ENCODE measurements around the gene LRP1B. TPM values are rescaled to one million over a fixed set of nuclear protein-coding genes. Genes with fewer than 3 reads are reported as not detected.

Gene LRP1B
- total RNA-seq, 2 donors from 2014 or later: 0.52 to 3.0 TPM

DNA sequence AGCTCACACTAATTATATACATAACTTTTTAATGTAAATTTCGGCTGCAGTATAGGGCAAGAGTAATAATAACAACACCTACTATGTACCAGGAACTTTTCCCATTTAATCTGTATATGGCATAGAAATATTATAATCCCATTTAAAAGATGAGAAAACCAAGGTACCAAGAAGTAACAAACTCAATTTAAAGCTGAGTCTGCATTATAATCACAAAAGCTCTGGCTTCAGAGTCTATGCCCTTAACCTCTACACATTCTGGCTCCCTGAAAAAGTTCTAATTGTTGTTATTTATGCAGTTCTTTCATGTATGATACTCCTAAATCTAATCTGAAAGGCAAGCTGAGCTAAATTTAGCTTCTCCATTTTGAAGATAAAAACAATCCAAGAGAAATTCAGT lies 1675.5 kb downstream of the LRP1B start:
- Histone ChIP-seq H3K27me3 (no peaks in the 10 kb centered on the region), H3K36me3 (replicated peaks in 1 of 2; ENCODE audit: insufficient read depth in 1 of 2, low read depth in 2 of 2) (no peaks in the 10 kb centered on the region), H3K4me1 (peaks cover 4% of the 10 kb centered on the region), H3K27ac (no peak overlapping the region), H3K9me3 (no peaks in the 10 kb centered on the region), H3K4me3 (no peak overlapping the region)
- ATAC-seq: no peak
- intact Hi-C loops (cut with DNase I): no loop called here
- WGBS, 2 donors: 86 to 96% methylated on average over 1 of the region's 1 CpG
- DNase-seq: no peak
- TF ChIP-seq CTCF (IDR thresholded peaks at IDR 0.05) (no peak), POLR2A (IDR thresholded peaks at IDR 0.05) (no peak)

GRCh38 chr2:140454717-140455116 lies 1676.1 kb downstream of the LRP1B start:
- Histone ChIP-seq H3K4me3 (no peak overlapping the region), H3K36me3 (replicated peaks in 1 of 2; ENCODE audit: insufficient read depth in 1 of 2, low read depth in 2 of 2) (no peaks in the 10 kb centered on the region), H3K9me3 (no peaks in the 10 kb centered on the region), H3K27me3 (no peaks in the 10 kb centered on the region), H3K27ac (no peak overlapping the region), H3K4me1 (peaks cover 4% of the 10 kb centered on the region)
- intact Hi-C loops (cut with DNase I): no loop called here
- WGBS, 2 donors: 88 to 89% methylated on average over 3 of the region's 3 CpGs
- TF ChIP-seq CTCF (IDR thresholded peaks at IDR 0.05): no peak
- no peak for TF ChIP-seq POLR2A (IDR thresholded peaks at IDR 0.05)
- DNase-seq (no peak), ATAC-seq (no peak)

- Histone ChIP-seq H3K27ac (no peak overlapping the region), H3K4me3 (no peak overlapping the region), H3K9me3 (no peaks in the 10 kb centered on the region), H3K4me1 (peaks cover 4% of the 10 kb centered on the region), H3K27me3 (no peaks in the 10 kb centered on the region), H3K36me3 (replicated peaks in 1 of 2; ENCODE audit: insufficient read depth in 1 of 2, low read depth in 2 of 2) (no peaks in the 10 kb centered on the region)
- no peak for DNase-seq
- intact Hi-C loops (cut with DNase I): no loop called here
- ATAC-seq: no peak
- TF ChIP-seq CTCF (IDR thresholded peaks at IDR 0.05) (no peak), POLR2A (IDR thresholded peaks at IDR 0.05) (no peak)
These were observed 1679.5 kb downstream of the LRP1B start for GRCh38 chr2:140451324-140451723.

DNA sequence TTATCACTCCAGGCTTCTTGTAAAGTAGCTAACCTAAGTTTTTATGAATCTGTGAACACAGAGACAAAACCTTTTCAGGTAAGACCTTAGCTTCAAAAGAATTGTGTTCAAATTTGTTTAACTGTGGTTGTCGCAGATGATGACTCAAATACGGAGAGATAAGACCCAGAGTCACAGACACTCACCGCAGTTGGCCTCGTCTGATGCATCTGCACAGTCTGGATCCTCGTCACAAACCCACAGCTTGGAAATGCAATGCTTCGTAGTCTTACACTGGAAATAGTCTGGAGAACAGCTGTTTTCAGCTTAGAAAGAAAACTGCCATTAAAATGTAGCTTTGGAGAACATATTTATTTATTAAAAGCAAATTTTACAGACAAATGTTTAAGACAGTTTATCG lies 1688.5 kb downstream of the LRP1B start:
- DNase-seq (no peak), ATAC-seq (no peak)
- no peak overlapping the region for H3K27ac ChIP-seq
- H3K4me3 ChIP-seq: no peak overlapping the region
- intact Hi-C loops (cut with DNase I): no loop called here
- H3K36me3 ChIP-seq (replicated peaks in 1 of 2; ENCODE audit: insufficient read depth in 1 of 2, low read depth in 2 of 2): no peaks in the 10 kb centered on the region
- 58 to 68% methylated on average over 7 of the region's 7 CpGs for WGBS, 2 donors
- H3K4me1 ChIP-seq: no peaks in the 10 kb centered on the region
- no peaks in the 10 kb centered on the region for H3K9me3 ChIP-seq
- TF ChIP-seq POLR2A (IDR thresholded peaks at IDR 0.05) (no peak), CTCF (IDR thresholded peaks at IDR 0.05) (no peak)
- no peaks in the 10 kb centered on the region for H3K27me3 ChIP-seq

GRCh38 chr2:140440815-140441214 lies 1690.0 kb downstream of the LRP1B start:
- ATAC-seq: no peak
- WGBS, 2 donors: 18 to 24% methylated on average over 2 of the region's 2 CpGs

More at GRCh38 chr2:140440815-140441214, 1690.0 kb downstream of the LRP1B start:
- no peak overlapping the region for H3K27ac ChIP-seq
- H3K9me3 ChIP-seq: no peaks in the 10 kb centered on the region
- H3K4me1 ChIP-seq: no peaks in the 10 kb centered on the region
- H3K36me3 ChIP-seq (replicated peaks in 1 of 2; ENCODE audit: insufficient read depth in 1 of 2, low read depth in 2 of 2): no peaks in the 10 kb centered on the region
- intact Hi-C loops (cut with DNase I): no loop called here
- DNase-seq: no peak
- TF ChIP-seq POLR2A (IDR thresholded peaks at IDR 0.05) (no peak), CTCF (IDR thresholded peaks at IDR 0.05) (no peak)
- H3K27me3 ChIP-seq: no peaks in the 10 kb centered on the region
- H3K4me3 ChIP-seq: no peak overlapping the region
